Activated T-helper 2 cell treated with anti-CD3 and anti-CD28 coated beads, Interferon-gamma antibody, Interleukin-2, Interleukin-4, amounts not matched to agents 10 μg/mL and 5 μg/mL and 100 μg/mL, durations not matched to agents 14 hours and 24 hours and 36 hours (primary cell): ENCODE data around the gene ACOT8. TPM values are rescaled to one million over a fixed set of nuclear protein-coding genes. Genes with fewer than 3 reads are reported as not detected.
A peak's percentile ranks its signal among the peaks of the same experiment; 100 is the strongest.
"Not testable (repeated sequence)": the region's sequence is repeated elsewhere in the genome, so short reads cannot be mapped to it uniquely, and the experiment has no call there.

Experiments
- DNase-seq: peaks from one replicate; pipeline ENCODE4 v3.0.0; 2021; ENCODE audit warnings: low spot score
- H3K27ac Mint-ChIP-seq: one replicate; pipeline ENCODE4 v1.8.0; 2021; ENCODE audit warnings: mixed read lengths
- H3K27me3 Mint-ChIP-seq: one replicate; pipeline ENCODE4 v1.8.0; 2021; ENCODE audit warnings: low read depth, mixed read lengths
- H3K36me3 Mint-ChIP-seq: one replicate; pipeline ENCODE4 v1.8.0; 2021; ENCODE audit warnings: low read depth, mixed read lengths
- H3K4me1 Mint-ChIP-seq: one replicate; pipeline ENCODE4 v1.8.0; 2021; ENCODE audit warnings: low read depth, mixed read lengths
- H3K4me3 Mint-ChIP-seq: one replicate; pipeline ENCODE4 v1.8.0; 2021; ENCODE audit warnings: low read depth, mild to moderate bottlenecking, moderate library complexity, mixed read lengths
- H3K9me3 Mint-ChIP-seq: one replicate; pipeline ENCODE4 v1.8.0; 2021; ENCODE audit warnings: mixed read lengths
- intact Hi-C: fragments of 100-400 bp; cut with micrococcal nuclease; formaldehyde crosslinking; loops from one replicate; pipeline ENCODE4 v1.15.1; 2023
- total RNA-seq: library from RNA; stranded (reverse); gene quantifications from 2 replicates; pipeline ENCODE4 v1.2.3, GENCODE V29; 2022

The ACOT8 gene
- total RNA-seq: 28.0 and 29.1 TPM in 2 replicates

- intact Hi-C loops: loop anchor here (1.0 to 5.0 kb wide), 7 partner anchors 22 to 116 kb away; partner anchors contain the start of genes CTSA, NEURL2, PCIF1 and UBE2C
- Mint-ChIP-seq H3K4me3 (peak within 1 kb of the TSS; percentile 97), H3K9me3 (no peaks in the 10 kb centered on the region)
Observed at GRCh38 chr20:45857114-45857881, at the start of gene ACOT8, which contains the start of gene ZSWIM3. Gene ACOT8 (minus strand): TSS chr20:45857392. CDS start chr20:45857315, 77 bp downstream. Gene ZSWIM3 (plus strand): TSS chr20:45857614. CDS start chr20:45857826, 212 bp downstream.

DNA sequence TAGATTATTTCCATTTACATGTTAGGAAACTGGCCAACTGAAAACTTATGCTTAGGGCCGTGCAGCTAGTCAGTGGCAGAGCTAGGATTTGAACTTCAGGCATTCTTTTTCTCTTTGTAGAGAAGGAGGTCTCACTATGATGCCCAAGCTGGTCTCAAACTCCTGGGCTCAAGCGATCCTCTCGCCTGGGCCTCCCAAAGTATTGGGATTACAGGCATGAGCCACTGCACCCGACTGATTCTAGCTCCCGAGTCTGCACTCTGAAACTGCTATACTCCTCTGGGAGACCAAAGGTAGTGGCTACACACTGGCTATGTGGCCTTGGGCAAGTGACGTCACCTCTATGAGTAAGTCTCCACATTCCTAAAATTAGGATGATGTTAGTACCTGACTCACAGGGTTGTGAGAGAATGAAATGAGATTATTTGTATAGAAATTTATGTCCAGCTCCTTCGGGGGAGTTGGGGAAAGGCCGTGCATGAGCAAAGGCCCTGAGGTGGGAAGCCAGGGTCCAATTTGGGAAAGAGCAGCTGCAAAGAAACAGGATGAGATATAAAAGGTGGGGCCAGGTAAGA, 48.4 kb upstream of the ACOT8 start:
- H3K9me3 Mint-ChIP-seq: no peaks in the 10 kb centered on the region
- no peak overlapping the region for H3K27ac Mint-ChIP-seq
- H3K27me3 Mint-ChIP-seq: no peaks in the 10 kb centered on the region
- H3K4me1 Mint-ChIP-seq: peaks cover 2% of the 10 kb centered on the region
- H3K4me3 Mint-ChIP-seq: no peak overlapping the region
- intact Hi-C loops: no loop called here
- DNase-seq: no peak
- H3K36me3 Mint-ChIP-seq: no peaks in the 10 kb centered on the region

More at GRCh38 chr20:45857114-45857881, at the start of gene ACOT8, which contains the start of gene ZSWIM3:
- Mint-ChIP-seq H3K36me3 (peaks cover 31% of the 10 kb centered on the region), H3K27me3 (no peaks in the 10 kb centered on the region), H3K27ac (peak within 1 kb of the TSS; percentile 99), H3K4me1 (peaks cover 30% of the 10 kb centered on the region)
- peak; percentile 95 for DNase-seq

GRCh38 chr20:45904583-45905504, 47.7 kb upstream of the ACOT8 start:
- intact Hi-C loops: no loop called here
- DNase-seq: no peak
- Mint-ChIP-seq H3K27me3 (no peaks in the 10 kb centered on the region), H3K27ac (no peak overlapping the region), H3K4me3 (no peak overlapping the region), H3K9me3 (no peaks in the 10 kb centered on the region), H3K4me1 (no peaks in the 10 kb centered on the region), H3K36me3 (no peaks in the 10 kb centered on the region)

DNA sequence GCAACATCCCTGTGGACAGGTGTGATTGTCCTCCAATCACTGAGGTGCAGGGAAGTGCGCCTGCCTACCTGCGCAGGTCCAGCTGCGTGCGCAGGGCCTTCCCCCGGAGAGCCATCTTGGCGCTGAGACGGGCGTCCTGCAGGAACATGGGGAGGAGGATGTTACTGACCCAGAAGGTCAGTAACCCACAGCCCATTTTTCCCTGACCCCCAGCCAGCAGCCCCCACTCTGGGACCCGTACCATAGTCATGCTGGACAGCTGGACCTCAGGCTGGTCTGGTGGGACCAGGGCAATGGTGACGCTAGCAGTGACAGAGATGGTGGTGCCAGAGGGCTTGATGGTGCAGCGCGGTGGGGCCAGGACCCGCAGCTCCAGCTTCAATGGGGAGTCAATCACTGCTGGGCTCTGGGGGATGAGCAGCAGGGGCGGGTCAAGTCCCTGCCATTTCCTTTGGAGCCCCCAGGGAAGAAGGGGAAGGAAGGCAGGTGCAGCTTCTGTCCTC, 45.1 kb upstream of the ACOT8 start:
- Mint-ChIP-seq H3K27me3 (no peaks in the 10 kb centered on the region), H3K36me3 (no peaks in the 10 kb centered on the region), H3K27ac (no peak overlapping the region), H3K4me1 (no peaks in the 10 kb centered on the region), H3K9me3 (no peaks in the 10 kb centered on the region), H3K4me3 (no peak overlapping the region)
- intact Hi-C loops: no loop called here
- DNase-seq: no peak

DNA sequence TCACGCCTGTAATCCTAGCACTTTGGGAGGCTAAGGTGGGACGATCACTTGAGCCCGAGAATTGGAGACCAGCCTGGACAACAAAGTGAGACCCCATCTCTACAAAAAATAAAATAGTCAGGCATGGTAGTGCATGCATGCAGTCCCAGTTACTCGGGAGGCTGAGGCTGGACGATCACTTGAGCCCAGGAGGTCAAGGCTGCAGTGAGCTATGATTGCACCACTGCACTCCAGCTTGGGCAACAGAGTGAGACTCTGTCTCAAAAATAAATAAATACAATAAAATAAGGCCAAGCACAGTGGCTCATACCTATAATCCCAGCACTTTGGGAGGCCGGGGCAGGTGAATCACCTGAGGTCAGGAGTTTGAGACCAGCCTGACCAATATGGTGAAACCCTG, 44.1 kb upstream of the ACOT8 start:
- H3K4me1 Mint-ChIP-seq, H3K9me3 Mint-ChIP-seq: not testable (repeated sequence)

DNA sequence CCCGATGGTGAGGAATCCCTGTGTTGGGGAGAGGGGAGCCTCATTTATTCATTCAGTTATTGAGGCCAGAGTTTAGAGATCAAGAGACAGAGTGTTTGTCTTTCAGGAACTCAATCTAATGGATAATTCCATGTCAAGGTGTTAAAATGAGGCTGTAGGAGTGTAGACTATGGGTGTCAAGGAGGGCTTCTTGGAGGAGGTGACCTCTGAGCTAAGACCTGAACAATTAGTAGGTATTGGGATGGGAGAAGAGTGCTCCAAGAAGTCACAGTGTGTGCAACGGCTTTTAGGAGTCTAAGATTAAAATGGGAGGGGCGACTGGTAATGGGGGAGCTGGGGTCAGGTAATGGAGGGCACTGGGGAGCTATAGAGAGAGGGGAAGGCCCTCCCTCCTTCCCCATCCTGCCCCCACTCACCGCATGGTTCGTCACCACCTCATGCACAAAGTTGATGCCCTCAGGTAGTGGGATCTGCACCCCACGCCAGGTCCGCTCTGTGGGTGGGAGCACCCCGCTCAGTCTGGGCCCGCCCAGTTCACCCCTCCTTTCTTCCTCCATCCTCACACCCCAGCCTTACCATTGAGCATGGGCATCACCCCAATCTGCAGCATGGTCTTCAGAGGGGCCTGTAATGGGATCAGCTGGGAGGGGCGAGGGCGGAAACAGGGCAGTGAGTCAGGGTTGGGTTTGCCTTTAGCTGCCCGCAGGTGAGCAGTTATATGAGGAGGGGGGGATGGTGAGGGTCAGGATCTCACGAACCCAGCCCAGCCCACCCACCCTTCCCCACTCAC, 42.0 kb upstream of the ACOT8 start:
- H3K4me3 Mint-ChIP-seq: no peak overlapping the region
- H3K4me1 Mint-ChIP-seq: no peaks in the 10 kb centered on the region
- intact Hi-C loops: loop anchor here (10.0 kb wide), 1 partner anchor 76 kb away; the partner anchor contains the start of gene ZNF335
- H3K27me3 Mint-ChIP-seq: no peaks in the 10 kb centered on the region
- no peaks in the 10 kb centered on the region for H3K9me3 Mint-ChIP-seq
- no peak for DNase-seq
- no peak overlapping the region for H3K27ac Mint-ChIP-seq
- H3K36me3 Mint-ChIP-seq: peaks cover 6% of the 10 kb centered on the region

More for the DNA sequence above, 44.1 kb upstream of the ACOT8 start:
- intact Hi-C loops, H3K27me3 Mint-ChIP-seq, DNase-seq, H3K36me3 Mint-ChIP-seq, H3K4me3 Mint-ChIP-seq, H3K27ac Mint-ChIP-seq: not testable (repeated sequence)

DNA sequence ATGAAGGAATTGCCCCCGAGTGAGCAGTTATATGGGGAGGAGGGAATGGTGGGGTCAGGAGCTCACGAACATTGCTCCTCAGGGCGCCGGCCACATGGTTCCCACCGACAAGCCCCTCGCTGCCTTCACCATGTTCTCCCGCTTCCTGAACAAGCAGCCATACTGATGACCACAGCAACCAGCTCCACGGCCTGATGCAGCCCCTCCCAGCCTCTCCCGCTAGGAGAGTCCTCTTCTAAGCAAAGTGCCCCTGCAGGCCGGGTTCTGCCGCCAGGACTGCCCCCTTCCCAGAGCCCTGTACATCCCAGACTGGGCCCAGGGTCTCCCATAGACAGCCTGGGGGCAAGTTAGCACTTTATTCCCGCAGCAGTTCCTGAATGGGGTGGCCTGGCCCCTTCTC, 41.1 kb upstream of the ACOT8 start:
- intact Hi-C loops: loop anchor here (10.0 kb wide), 1 partner anchor 77 kb away; the partner anchor contains the start of gene ZNF335
- Mint-ChIP-seq H3K36me3 (peaks cover 11% of the 10 kb centered on the region), H3K9me3 (no peaks in the 10 kb centered on the region), H3K27me3 (no peaks in the 10 kb centered on the region), H3K4me3 (no peak overlapping the region), H3K4me1 (peaks cover 4% of the 10 kb centered on the region), H3K27ac (no peak overlapping the region)
- no peak for DNase-seq

GRCh38 chr20:45897692-45898091, 40.5 kb upstream of the ACOT8 start:
- H3K4me3 Mint-ChIP-seq: no peak overlapping the region
- DNase-seq: no peak
- no peaks in the 10 kb centered on the region for H3K27me3 Mint-ChIP-seq
- no peak overlapping the region for H3K27ac Mint-ChIP-seq
- H3K4me1 Mint-ChIP-seq: peaks cover 9% of the 10 kb centered on the region
- intact Hi-C loops: loop anchor here (10.0 kb wide), 1 partner anchor 77 kb away; the partner anchor contains the start of gene ZNF335
- peaks cover 11% of the 10 kb centered on the region for H3K36me3 Mint-ChIP-seq
- no peaks in the 10 kb centered on the region for H3K9me3 Mint-ChIP-seq

DNA sequence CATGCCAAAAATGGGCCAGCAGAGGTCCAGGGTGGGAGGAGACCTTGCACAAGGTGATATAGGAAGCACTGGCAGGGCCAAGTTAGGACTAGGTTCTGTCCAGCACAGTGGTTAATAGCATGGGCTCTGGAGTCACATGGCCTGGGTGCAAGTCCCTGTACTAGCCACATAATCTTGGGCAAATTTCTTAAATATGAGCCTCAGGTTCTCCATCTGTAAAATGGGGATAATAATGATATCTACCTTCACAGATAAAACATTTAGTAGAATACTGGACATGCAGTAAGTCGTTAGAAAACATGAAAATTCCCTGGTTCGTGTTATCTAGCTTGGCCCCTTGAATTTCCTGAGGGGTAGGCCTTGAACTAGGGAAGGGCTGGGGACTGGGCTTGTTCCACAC, 40.1 kb upstream of the ACOT8 start:
- H3K27ac Mint-ChIP-seq: no peak overlapping the region
- no peaks in the 10 kb centered on the region for H3K9me3 Mint-ChIP-seq
- no peak for DNase-seq
- H3K4me3 Mint-ChIP-seq: no peak overlapping the region
- no peaks in the 10 kb centered on the region for H3K27me3 Mint-ChIP-seq
- peaks cover 13% of the 10 kb centered on the region for H3K4me1 Mint-ChIP-seq
- intact Hi-C loops: loop anchor here (10.0 kb wide), 1 partner anchor 78 kb away; the partner anchor contains the start of gene ZNF335
- H3K36me3 Mint-ChIP-seq: peaks cover 11% of the 10 kb centered on the region

DNA sequence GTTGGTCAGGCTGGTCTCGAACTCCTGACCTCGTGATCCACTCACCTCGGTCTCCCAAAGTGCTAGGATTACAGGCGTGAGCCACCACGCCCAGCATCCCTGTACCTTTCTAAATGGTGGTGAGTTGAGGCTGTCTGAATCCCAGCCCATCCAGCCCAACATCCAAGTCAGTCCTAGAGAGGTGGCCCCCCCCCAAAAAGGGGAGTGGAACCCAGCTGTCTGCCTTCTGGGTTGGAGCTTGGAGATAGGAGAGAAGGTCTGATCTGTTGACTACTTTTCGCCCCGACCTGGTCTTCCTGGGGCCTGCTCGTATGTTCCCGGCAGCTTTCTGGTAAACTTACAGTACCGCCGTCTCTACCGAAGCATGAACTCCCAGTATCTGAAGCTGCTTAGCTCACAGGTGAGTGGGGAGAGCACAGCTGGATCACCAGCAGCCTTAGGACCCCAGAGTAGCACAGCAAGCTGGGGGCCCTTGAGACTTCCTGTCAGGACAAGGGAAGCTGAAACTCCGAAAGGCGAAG, 39.5 kb upstream of the ACOT8 start:
- intact Hi-C loops: loop anchor here (10.0 kb wide), 1 partner anchor 78 kb away; the partner anchor contains the start of gene ZNF335
- peaks cover 17% of the 10 kb centered on the region for H3K4me1 Mint-ChIP-seq
- no peaks in the 10 kb centered on the region for H3K9me3 Mint-ChIP-seq

GRCh38 chr20:45894797-45895196, 37.6 kb upstream of the ACOT8 start:
- peaks cover 11% of the 10 kb centered on the region for H3K36me3 Mint-ChIP-seq

More for the DNA sequence above, 39.5 kb upstream of the ACOT8 start:
- no peaks in the 10 kb centered on the region for H3K27me3 Mint-ChIP-seq
- peaks cover 11% of the 10 kb centered on the region for H3K36me3 Mint-ChIP-seq
- H3K27ac Mint-ChIP-seq: no peak overlapping the region
- no peak overlapping the region for H3K4me3 Mint-ChIP-seq
- DNase-seq: no peak

More at GRCh38 chr20:45894797-45895196, 37.6 kb upstream of the ACOT8 start:
- Mint-ChIP-seq H3K4me3 (no peak overlapping the region), H3K9me3 (no peaks in the 10 kb centered on the region), H3K27me3 (no peaks in the 10 kb centered on the region), H3K4me1 (peaks cover 21% of the 10 kb centered on the region), H3K27ac (no peak overlapping the region)
- intact Hi-C loops: loop anchor here (10.0 kb wide), 1 partner anchor 80 kb away; the partner anchor contains the start of gene ZNF335
- no peak for DNase-seq
